GM23248 (cell line): ENCODE data around the gene IMPACT. TPM values are rescaled to one million over a fixed set of nuclear protein-coding genes. Genes with fewer than 3 reads are reported as not detected.

ENCODE experiments used
- DNase-seq: peaks from one replicate; pipeline ENCODE4 v3.0.0-alpha.2; 2015
- H2AFZ ChIP-seq: fragments of 200-600 bp; sonication (generic); 2 replicates; pipeline ENCODE4 v1.6.1; 2016; ENCODE audit warnings: antibody characterized with exemption
- H3F3A ChIP-seq: fragments of 200-600 bp; sonication (generic); 2 replicates; pipeline ENCODE4 v1.6.1; 2016; ENCODE audit warnings: mild to moderate bottlenecking, antibody characterized with exemption, mixed run types; ENCODE audit not compliant: insufficient read depth
- H3K27ac ChIP-seq: fragments of 200-600 bp; sonication (generic); 2 replicates; pipeline ENCODE4 v1.5.1; 2016; ENCODE audit warnings: mild to moderate bottlenecking
- H3K27me3 ChIP-seq: fragments of 200-600 bp; sonication (generic); replicated peaks from 2 replicates; pipeline ENCODE4 v1.6.1; 2016; ENCODE audit warnings: mild to moderate bottlenecking; ENCODE audit not compliant: insufficient read depth
- H3K36me3 ChIP-seq: fragments of 200-600 bp; sonication (generic); 2 replicates; pipeline ENCODE4 v1.6.1; 2016; ENCODE audit warnings: low read depth, mild to moderate bottlenecking
- H3K4me1 ChIP-seq: fragments of 200-600 bp; sonication (generic); 2 replicates; pipeline ENCODE4 v1.6.1; 2016; ENCODE audit warnings: mild to moderate bottlenecking; ENCODE audit not compliant: insufficient read depth
- H3K4me2 ChIP-seq: fragments of 200-600 bp; sonication (generic); one replicate; pipeline ENCODE4 v1.6.1; 2016; ENCODE audit warnings: mild to moderate bottlenecking; ENCODE audit not compliant: unreplicated experiment
- H3K4me3 ChIP-seq: fragments of 200-600 bp; sonication (generic); 2 replicates; pipeline ENCODE4 v1.5.1; 2016; ENCODE audit warnings: mild to moderate bottlenecking
- H3K79me2 ChIP-seq: fragments of 200-600 bp; sonication (generic); 2 replicates; pipeline ENCODE4 v1.6.1; 2016; ENCODE audit warnings: mild to moderate bottlenecking; ENCODE audit not compliant: insufficient read depth
- H3K9ac ChIP-seq: fragments of 200-600 bp; sonication (generic); 2 replicates; pipeline ENCODE4 v1.6.1; 2016; ENCODE audit warnings: mild to moderate bottlenecking
- H3K9me2 ChIP-seq: fragments of 200-600 bp; sonication (generic); 2 replicates; pipeline ENCODE4 v1.6.1; 2016; ENCODE audit warnings: mixed run types, mild to moderate bottlenecking, moderate library complexity; ENCODE audit not compliant: insufficient read depth
- H3K9me3 ChIP-seq: fragments of 200-600 bp; sonication (generic); one replicate; pipeline ENCODE4 v1.6.1; 2017; ENCODE audit warnings: low read depth
- H4K20me1 ChIP-seq: fragments of 200-600 bp; sonication (generic); 2 replicates; pipeline ENCODE4 v1.6.0; 2016; ENCODE audit not compliant: insufficient read depth
- EZH2 ChIP-seq: fragments of 200-600 bp; sonication (generic); IDR thresholded peaks from 2 replicates; pipeline ENCODE4 v1.6.1; 2018; ENCODE audit warnings: antibody characterized with exemption, mild to moderate bottlenecking; ENCODE audit not compliant: insufficient read depth, poor library complexity, severe bottlenecking
- EZH2phosphoT487 ChIP-seq: fragments of 200-600 bp; sonication (generic); IDR thresholded peaks from 2 replicates; pipeline ENCODE4 v1.6.1; 2018; ENCODE audit warnings: antibody characterized with exemption, moderate library complexity, mild to moderate bottlenecking, low read depth; ENCODE audit not compliant: insufficient read depth
- WGBS, 2 experiments: methylation state at CpG; one replicate each; pipeline ENCODE4 v1.1.6; 2015 to 2017; ENCODE audit warnings: low lambda C conversion rate in 2 of 2, low coverage in 1 of 2; ENCODE audit errors: missing lambda C conversion rate in 2 of 2; 5-methylcytosine and 5-hydroxymethylcytosine counted together
- in situ Hi-C: fragments of 300-500 bp; cut with MboI; formaldehyde crosslinking; loops from 2 replicates; pipeline ENCODE4 v1.15.0; 2020
- polyA plus RNA-seq: library from polyadenylated mRNA; unstranded; fragments of >200 nt; fragmentation: Nextera tagmentation; extraction: Ambion mirVana; gene quantifications from 2 replicates; pipeline ENCODE4 v1.2.1, GENCODE V29; 2016
- total RNA-seq: library from RNA; depleted of rRNA; stranded (reverse); fragments of >200 nt; shearing (Covaris generic); gene quantifications from 2 replicates; pipeline ENCODE4 v1.2.3, GENCODE V29; 2014

The IMPACT gene
- total and polyA plus RNA-seq, 2 experiments from 2014 or later: 43.2 to 61.5 TPM

- in situ Hi-C loops: no loop called here
Observed at GRCh38 chr18:24446953-24447538, 20.6 kb downstream of the IMPACT start.

DNA sequence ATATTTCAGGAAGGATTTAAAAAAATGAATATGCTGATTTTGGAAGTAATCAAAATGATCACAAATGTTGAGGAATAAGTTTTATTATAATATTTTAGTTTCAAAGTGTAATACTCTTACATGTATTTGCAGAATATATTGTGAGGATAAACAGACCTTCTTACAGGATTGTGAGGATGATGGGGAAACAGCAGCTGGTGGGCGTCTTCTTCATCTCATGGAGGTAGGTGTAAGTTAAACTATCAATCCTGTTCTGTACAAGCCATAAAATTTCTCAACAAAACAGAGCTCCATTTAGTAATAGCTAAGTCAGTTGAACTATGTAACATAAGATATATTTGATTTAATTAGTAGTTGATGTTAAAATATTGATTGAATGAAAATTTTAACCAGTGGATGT lies 21.5 kb downstream of the IMPACT start:
- Histone ChIP-seq H2AFZ (no peak overlapping the region), H3K27ac (no peak overlapping the region), H3K27me3 (no peaks in the 10 kb centered on the region), H4K20me1 (no peaks in the 10 kb centered on the region), H3K79me2 (no peaks in the 10 kb centered on the region), H3F3A (no peaks in the 10 kb centered on the region), H3K4me2 (no peak overlapping the region), H3K9me3 (no peaks in the 10 kb centered on the region), H3K4me3 (no peak overlapping the region), H3K36me3 (peaks cover 62% of the 10 kb centered on the region), H3K9ac (no peak overlapping the region), H3K9me2 (no peaks in the 10 kb centered on the region), H3K4me1 (no peaks in the 10 kb centered on the region)
- DNase-seq: no peak
- WGBS, 2 experiments: 90 to 100% methylated on average over 1 of the region's 1 CpG
- TF ChIP-seq EZH2 (no peak), EZH2phosphoT487 (no peak)
- in situ Hi-C loops: no loop called here

More at GRCh38 chr18:24446953-24447538, 20.6 kb downstream of the IMPACT start:
- WGBS, 2 experiments: 94 to 96% methylated on average over 1 of the region's 1 CpG
- Histone ChIP-seq H3K9me2 (no peaks in the 10 kb centered on the region), H3F3A (no peaks in the 10 kb centered on the region), H3K9me3 (no peaks in the 10 kb centered on the region), H3K36me3 (peaks cover 64% of the 10 kb centered on the region), H3K27ac (no peak overlapping the region), H2AFZ (no peak overlapping the region), H3K27me3 (no peaks in the 10 kb centered on the region), H3K4me2 (no peak overlapping the region), H3K4me3 (no peak overlapping the region), H3K4me1 (no peaks in the 10 kb centered on the region), H3K9ac (no peak overlapping the region), H3K79me2 (no peaks in the 10 kb centered on the region), H4K20me1 (no peaks in the 10 kb centered on the region)
- TF ChIP-seq EZH2 (no peak), EZH2phosphoT487 (no peak)
- peak; percentile 13 for DNase-seq

GRCh38 chr18:24456549-24456948 lies 30.1 kb downstream of the IMPACT start:
- in situ Hi-C loops: no loop called here
- Histone ChIP-seq H3K27me3 (no peaks in the 10 kb centered on the region), H2AFZ (no peak overlapping the region), H3K79me2 (no peaks in the 10 kb centered on the region), H3K9me3 (no peaks in the 10 kb centered on the region), H3K4me1 (no peaks in the 10 kb centered on the region), H4K20me1 (no peaks in the 10 kb centered on the region), H3K27ac (no peak overlapping the region), H3F3A (no peaks in the 10 kb centered on the region), H3K9ac (no peak overlapping the region), H3K4me2 (no peak overlapping the region), H3K36me3 (no peaks in the 10 kb centered on the region; the same call in 1 of the 2 replicates), H3K9me2 (no peaks in the 10 kb centered on the region), H3K4me3 (no peak overlapping the region)
- TF ChIP-seq EZH2 (no peak), EZH2phosphoT487 (no peak)
- DNase-seq: no peak
- 87 to 90% methylated on average over 4 of the region's 4 CpGs for WGBS, 2 experiments

DNA sequence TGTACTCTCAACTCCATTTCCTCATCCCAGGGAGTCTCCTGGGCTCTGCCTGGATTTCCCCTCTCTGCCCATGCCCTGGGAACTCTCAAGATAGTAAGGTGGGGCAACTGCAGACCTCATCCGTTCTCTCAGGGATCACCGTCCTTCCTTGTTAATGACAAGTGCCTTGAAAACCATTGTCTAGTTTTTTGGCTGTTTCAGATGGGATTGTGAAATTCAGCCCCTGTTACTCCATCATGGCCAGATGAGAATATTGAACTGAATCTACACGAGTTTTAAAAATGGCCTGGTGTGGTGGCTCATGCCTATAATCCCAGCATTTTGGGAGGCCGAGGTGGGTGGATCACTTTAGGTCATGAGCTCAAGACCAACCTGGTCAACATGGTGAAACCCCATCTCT lies 33.3 kb downstream of the IMPACT start:
- H3K9me2 ChIP-seq: no peaks in the 10 kb centered on the region
- H4K20me1 ChIP-seq: no peaks in the 10 kb centered on the region
- no peaks in the 10 kb centered on the region for H3K79me2 ChIP-seq
- TF ChIP-seq EZH2phosphoT487: no peak
- no peak for TF ChIP-seq EZH2
- 88 to 97% methylated on average over 4 of the region's 4 CpGs for WGBS, 2 experiments
- no peak overlapping the region for H3K4me2 ChIP-seq
- no peaks in the 10 kb centered on the region for H3K4me1 ChIP-seq
- no peak overlapping the region for H2AFZ ChIP-seq
- H3K9ac ChIP-seq: no peak overlapping the region
- H3K4me3 ChIP-seq: no peak overlapping the region
- H3K27me3 ChIP-seq: no peaks in the 10 kb centered on the region
- H3K27ac ChIP-seq: no peak overlapping the region
- H3K9me3 ChIP-seq: no peaks in the 10 kb centered on the region
- no peaks in the 10 kb centered on the region for H3K36me3 ChIP-seq
- no peak for DNase-seq
- in situ Hi-C loops: no loop called here
- H3F3A ChIP-seq: no peaks in the 10 kb centered on the region
